ENCODE data around the gene PRRT1B.

Gene PRRT1B

GRCh38 chr9:131593936-131594665 is 48.8 kb downstream of the PRRT1B start:
- H3K36me3 ChIP-seq (ENCODE audit: control insufficient read depth in 1 of 2, insufficient read depth in 2 of 2, low read length in 2 of 2), result peaks cover 63 to 75% of the 10 kb centered on the region in 2 donors
- H3K27me3 ChIP-seq (ENCODE audit: low read depth, low read length), result no peaks in the 10 kb centered on the region
- no peaks in the 10 kb centered on the region for H3K9me3 ChIP-seq (ENCODE audit: control insufficient read depth in 1 of 2, low read length in 2 of 2)
- H3K4me3 ChIP-seq (ENCODE audit: low read depth in 1 of 2, low read length in 2 of 2), result no peak overlapping the region
- no peaks in the 10 kb centered on the region for H3K4me1 ChIP-seq (ENCODE audit: control insufficient read depth in 1 of 2, insufficient read depth in 2 of 2, low read length in 2 of 2)
- H3K27ac ChIP-seq (ENCODE audit: low read length), result no peak overlapping the region

GRCh38 chr9:131594906-131595665 is 49.8 kb downstream of the PRRT1B start:
- H3K27me3 ChIP-seq (ENCODE audit: low read depth, low read length), result no peaks in the 10 kb centered on the region
- no peak overlapping the region for H3K4me3 ChIP-seq (ENCODE audit: low read depth in 1 of 2, low read length in 2 of 2)
- H3K9me3 ChIP-seq (ENCODE audit: control insufficient read depth in 1 of 2, low read length in 2 of 2), result no peaks in the 10 kb centered on the region
- peaks cover 55 to 71% of the 10 kb centered on the region in 2 donors for H3K36me3 ChIP-seq (ENCODE audit: control insufficient read depth in 1 of 2, insufficient read depth in 2 of 2, low read length in 2 of 2)
- H3K4me1 ChIP-seq (ENCODE audit: control insufficient read depth in 1 of 2, insufficient read depth in 2 of 2, low read length in 2 of 2), result no peaks in the 10 kb centered on the region
- H3K27ac ChIP-seq (ENCODE audit: low read length), result no peak overlapping the region

DNA sequence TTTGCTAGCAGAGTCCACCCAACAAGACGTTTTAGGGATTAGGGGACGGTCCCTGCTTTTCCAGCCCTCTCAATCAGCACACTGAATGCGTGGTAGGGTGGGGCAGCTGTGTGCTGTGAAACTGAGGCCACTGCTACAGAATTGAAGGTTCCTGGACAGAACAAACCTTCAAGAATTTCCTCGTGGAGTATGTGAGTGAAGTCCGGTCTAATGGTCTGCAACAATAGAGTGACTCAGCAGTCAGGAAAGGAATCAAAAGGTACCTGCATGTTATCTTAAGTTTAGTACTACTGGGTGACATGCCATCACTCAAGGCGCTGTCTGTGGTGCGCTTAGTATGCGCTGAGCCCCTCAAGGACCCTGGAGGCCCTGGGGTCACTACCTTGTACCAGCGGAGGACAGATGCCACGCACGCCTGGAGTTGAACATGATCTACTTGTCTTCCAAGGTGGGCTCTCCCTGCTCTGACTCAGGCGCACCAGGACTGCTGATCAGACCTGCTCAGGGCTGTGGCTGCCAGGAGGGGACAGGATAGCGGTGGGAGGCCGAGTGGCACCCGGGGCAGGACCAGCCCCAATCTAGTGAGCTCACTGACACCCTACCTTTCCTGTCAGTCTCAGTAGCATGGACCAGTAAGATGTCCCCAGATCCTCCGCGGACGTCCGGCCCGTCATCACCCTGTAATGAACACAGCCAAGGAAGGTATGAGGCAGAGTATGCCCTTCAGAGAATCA is 50.5 kb downstream of the PRRT1B start:
- H3K4me1 ChIP-seq (ENCODE audit: control insufficient read depth in 1 of 2, insufficient read depth in 2 of 2, low read length in 2 of 2), result no peaks in the 10 kb centered on the region
- no peak overlapping the region for H3K4me3 ChIP-seq (ENCODE audit: low read depth in 1 of 2, low read length in 2 of 2)
- no peaks in the 10 kb centered on the region for H3K27me3 ChIP-seq (ENCODE audit: low read depth, low read length)
- H3K36me3 ChIP-seq (ENCODE audit: control insufficient read depth in 1 of 2, insufficient read depth in 2 of 2, low read length in 2 of 2), result peaks cover 47 to 66% of the 10 kb centered on the region in 2 donors
- H3K27ac ChIP-seq (ENCODE audit: low read length), result no peak overlapping the region
- H3K9me3 ChIP-seq (ENCODE audit: control insufficient read depth in 1 of 2, low read length in 2 of 2), result no peaks in the 10 kb centered on the region

DNA sequence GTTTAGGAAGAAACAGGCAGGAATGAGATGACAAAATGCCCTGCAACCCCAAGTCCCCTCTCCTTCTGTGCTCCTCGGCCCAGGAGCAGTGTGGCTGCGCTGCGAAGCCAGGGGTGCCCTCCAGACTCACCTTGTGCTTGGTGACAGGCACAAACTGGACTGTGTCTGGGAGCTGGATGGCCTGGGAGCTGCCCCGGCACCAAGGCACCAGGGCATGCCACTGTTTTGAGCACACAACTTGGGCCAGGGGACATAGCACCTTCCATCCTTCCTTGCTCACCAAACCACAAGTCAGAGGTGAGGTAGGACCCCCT is 51.1 kb downstream of the PRRT1B start:
- no peaks in the 10 kb centered on the region for H3K4me1 ChIP-seq (ENCODE audit: control insufficient read depth in 1 of 2, insufficient read depth in 2 of 2, low read length in 2 of 2)
- H3K27ac ChIP-seq (ENCODE audit: low read length), result no peak overlapping the region
- no peaks in the 10 kb centered on the region for H3K9me3 ChIP-seq (ENCODE audit: control insufficient read depth in 1 of 2, low read length in 2 of 2)
- peaks cover 46 to 61% of the 10 kb centered on the region in 2 donors for H3K36me3 ChIP-seq (ENCODE audit: control insufficient read depth in 1 of 2, insufficient read depth in 2 of 2, low read length in 2 of 2)
- no peak overlapping the region for H3K4me3 ChIP-seq (ENCODE audit: low read depth in 1 of 2, low read length in 2 of 2)
- H3K27me3 ChIP-seq (ENCODE audit: low read depth, low read length), result no peaks in the 10 kb centered on the region

DNA sequence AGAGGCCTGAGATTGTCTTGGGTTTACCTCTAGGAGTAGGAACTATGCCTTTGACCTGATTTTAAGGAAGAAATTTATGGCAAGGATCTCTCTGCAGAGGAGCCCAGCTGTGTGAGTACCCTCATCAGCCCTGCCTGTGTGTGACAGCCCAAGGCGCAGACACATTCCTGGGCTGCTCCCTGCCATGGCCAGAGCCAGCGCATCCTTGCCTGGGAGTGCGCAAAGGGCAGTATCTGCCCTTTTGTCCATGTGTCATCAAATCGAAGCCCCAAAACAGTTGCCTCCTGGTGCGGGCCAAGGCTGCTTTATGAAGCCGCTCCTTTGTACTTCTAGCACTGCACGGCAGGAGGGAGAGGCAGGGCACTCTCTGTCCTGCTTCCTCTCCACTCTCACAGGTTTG is 51.9 kb downstream of the PRRT1B start:
- H3K27ac ChIP-seq (ENCODE audit: low read length), result no peak overlapping the region
- H3K27me3 ChIP-seq (ENCODE audit: low read depth, low read length), result no peaks in the 10 kb centered on the region
- peaks cover 38 to 55% of the 10 kb centered on the region in 2 donors for H3K36me3 ChIP-seq (ENCODE audit: control insufficient read depth in 1 of 2, insufficient read depth in 2 of 2, low read length in 2 of 2)
- H3K4me3 ChIP-seq (ENCODE audit: low read depth in 1 of 2, low read length in 2 of 2), result no peak overlapping the region
- no peaks in the 10 kb centered on the region for H3K4me1 ChIP-seq (ENCODE audit: control insufficient read depth in 1 of 2, insufficient read depth in 2 of 2, low read length in 2 of 2)
- H3K9me3 ChIP-seq (ENCODE audit: control insufficient read depth in 1 of 2, low read length in 2 of 2), result no peaks in the 10 kb centered on the region

GRCh38 chr9:131598121-131598520 is 52.8 kb downstream of the PRRT1B start:
- H3K36me3 ChIP-seq (ENCODE audit: control insufficient read depth in 1 of 2, insufficient read depth in 2 of 2, low read length in 2 of 2), result peaks cover 43 to 56% of the 10 kb centered on the region in 2 donors
- H3K4me3 ChIP-seq (ENCODE audit: low read depth in 1 of 2, low read length in 2 of 2), result no peak overlapping the region
- no peaks in the 10 kb centered on the region for H3K4me1 ChIP-seq (ENCODE audit: control insufficient read depth in 1 of 2, insufficient read depth in 2 of 2, low read length in 2 of 2)
- H3K9me3 ChIP-seq (ENCODE audit: control insufficient read depth in 1 of 2, low read length in 2 of 2), result no peaks in the 10 kb centered on the region
- H3K27ac ChIP-seq (ENCODE audit: low read length), result no peak overlapping the region
- H3K27me3 ChIP-seq (ENCODE audit: low read depth, low read length), result no peaks in the 10 kb centered on the region

DNA sequence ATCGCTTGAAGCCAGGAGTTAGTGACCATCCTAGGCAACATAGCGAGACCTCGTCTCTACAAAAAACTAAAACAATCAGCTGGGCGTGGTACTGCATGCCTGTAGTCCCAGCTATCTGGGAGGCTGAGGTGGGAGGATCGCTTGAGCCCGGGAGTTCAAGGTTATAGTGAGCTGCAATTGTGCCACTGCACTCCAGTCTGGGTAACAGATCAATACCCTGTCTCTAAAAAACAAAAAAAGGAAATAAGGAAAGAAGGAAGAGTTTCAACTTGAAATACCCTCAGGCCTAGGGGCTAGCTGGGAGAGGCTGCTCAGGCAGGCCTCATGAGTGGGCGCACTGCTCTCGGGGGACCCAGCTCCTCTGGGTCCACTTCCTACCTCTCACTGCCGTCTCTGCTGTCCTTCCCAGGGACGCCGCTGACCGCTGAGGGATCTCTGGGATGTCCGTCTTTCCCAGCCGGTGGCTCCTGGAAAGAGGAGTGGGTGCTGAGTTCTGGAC is 56.4 kb downstream of the PRRT1B start:
- H3K4me3 ChIP-seq (ENCODE audit: low read depth in 1 of 2, low read length in 2 of 2), result no peak overlapping the region
- no peak overlapping the region for H3K27ac ChIP-seq (ENCODE audit: low read length)
- H3K9me3 ChIP-seq (ENCODE audit: control insufficient read depth in 1 of 2, low read length in 2 of 2), result no peaks in the 10 kb centered on the region
- peaks cover 43 to 58% of the 10 kb centered on the region in 2 donors for H3K36me3 ChIP-seq (ENCODE audit: control insufficient read depth in 1 of 2, insufficient read depth in 2 of 2, low read length in 2 of 2)
- H3K27me3 ChIP-seq (ENCODE audit: low read depth, low read length), result no peaks in the 10 kb centered on the region
- no peaks in the 10 kb centered on the region for H3K4me1 ChIP-seq (ENCODE audit: control insufficient read depth in 1 of 2, insufficient read depth in 2 of 2, low read length in 2 of 2)

GRCh38 chr9:131603199-131603598 is 57.9 kb downstream of the PRRT1B start:
- H3K27ac ChIP-seq (ENCODE audit: low read length), result no peak overlapping the region
- H3K4me3 ChIP-seq (ENCODE audit: low read depth in 1 of 2, low read length in 2 of 2), result no peak overlapping the region
- H3K9me3 ChIP-seq (ENCODE audit: control insufficient read depth in 1 of 2, low read length in 2 of 2), result no peaks in the 10 kb centered on the region
- H3K36me3 ChIP-seq (ENCODE audit: control insufficient read depth in 1 of 2, insufficient read depth in 2 of 2, low read length in 2 of 2), result peaks cover 28 to 44% of the 10 kb centered on the region in 2 donors
- H3K4me1 ChIP-seq (ENCODE audit: control insufficient read depth in 1 of 2, insufficient read depth in 2 of 2, low read length in 2 of 2), result peaks cover 7 to 9% of the 10 kb centered on the region in 2 donors
- no peaks in the 10 kb centered on the region for H3K27me3 ChIP-seq (ENCODE audit: low read depth, low read length)

DNA sequence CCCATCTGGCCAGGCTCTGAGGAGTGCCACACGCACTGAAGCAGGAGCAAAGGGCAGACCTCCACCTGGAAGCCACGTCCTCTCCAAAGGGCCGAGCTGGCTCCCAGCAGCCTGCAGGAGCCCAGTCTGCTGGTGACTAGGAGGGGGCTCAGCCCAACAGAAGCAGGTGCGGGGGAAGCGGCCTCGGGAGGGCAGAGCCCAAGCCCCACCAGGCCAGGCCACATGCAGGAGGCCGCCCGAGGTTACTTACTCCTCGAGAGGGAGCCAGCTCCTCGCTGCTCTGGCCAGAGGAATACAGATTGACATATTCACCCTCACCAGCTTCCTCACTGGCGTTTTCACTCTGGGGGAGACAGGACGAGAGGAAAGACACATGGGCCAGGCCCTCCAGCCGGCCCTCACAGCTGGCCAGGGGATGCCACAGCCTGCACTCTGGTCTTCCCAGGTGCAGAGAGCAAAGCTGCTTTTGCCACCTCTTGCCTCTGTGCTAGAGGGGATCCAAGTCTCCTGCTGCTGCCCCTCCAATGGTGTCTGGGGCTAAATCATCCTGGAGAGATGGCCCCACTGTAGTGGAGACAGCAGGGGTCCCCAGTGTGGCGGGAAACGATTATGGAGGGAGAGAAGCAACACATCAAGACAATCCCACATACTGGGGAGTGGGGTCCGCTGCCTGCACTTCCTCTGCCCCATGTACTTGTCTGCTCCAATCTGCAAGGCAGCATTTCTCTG is 58.6 kb downstream of the PRRT1B start:
- H3K4me3 ChIP-seq (ENCODE audit: low read depth in 1 of 2, low read length in 2 of 2), result no peak overlapping the region
- H3K4me1 ChIP-seq (ENCODE audit: control insufficient read depth in 1 of 2, insufficient read depth in 2 of 2, low read length in 2 of 2), result peaks cover 12 to 16% of the 10 kb centered on the region in 2 donors
- no peaks in the 10 kb centered on the region for H3K9me3 ChIP-seq (ENCODE audit: control insufficient read depth in 1 of 2, low read length in 2 of 2)
- H3K27me3 ChIP-seq (ENCODE audit: low read depth, low read length), result no peaks in the 10 kb centered on the region
- peaks cover 24 to 40% of the 10 kb centered on the region in 2 donors for H3K36me3 ChIP-seq (ENCODE audit: control insufficient read depth in 1 of 2, insufficient read depth in 2 of 2, low read length in 2 of 2)
- H3K27ac ChIP-seq (ENCODE audit: low read length), result no peak overlapping the region

GRCh38 chr9:131605770-131606590 is 60.7 kb downstream of the PRRT1B start:
- no peak overlapping the region for H3K27ac ChIP-seq (ENCODE audit: low read length)
- peaks cover 22 to 33% of the 10 kb centered on the region in 2 donors for H3K4me1 ChIP-seq (ENCODE audit: control insufficient read depth in 1 of 2, insufficient read depth in 2 of 2, low read length in 2 of 2)
- peaks cover 24 to 29% of the 10 kb centered on the region in 2 donors for H3K36me3 ChIP-seq (ENCODE audit: control insufficient read depth in 1 of 2, insufficient read depth in 2 of 2, low read length in 2 of 2)
- H3K9me3 ChIP-seq (ENCODE audit: control insufficient read depth in 1 of 2, low read length in 2 of 2), result no peaks in the 10 kb centered on the region
- no peaks in the 10 kb centered on the region for H3K27me3 ChIP-seq (ENCODE audit: low read depth, low read length)
- no peak overlapping the region for H3K4me3 ChIP-seq (ENCODE audit: low read depth in 1 of 2, low read length in 2 of 2)

Measured in muscle layer of duodenum (tissue), 2 donors.